Measurements from ENCODE around the gene CCNL2.

Gene CCNL2

GRCh38 chr1:1361233-1361981, 37.7 kb downstream of the CCNL2 start:
- no peak for DNase-seq (ENCODE audit: low spot score)
- H3K27me3 ChIP-seq (ENCODE audit: insufficient read depth, poor library complexity, severe bottlenecking), result no peaks in the 10 kb centered on the region
- peaks cover 13% of the 10 kb centered on the region for H3K4me1 ChIP-seq (ENCODE audit: insufficient read depth, poor library complexity, severe bottlenecking)
- H3K9me3 ChIP-seq (ENCODE audit: severe bottlenecking), result no peaks in the 10 kb centered on the region
- no peak for TF ChIP-seq CTCF (IDR thresholded peaks at IDR 0.05; ENCODE audit: poor library complexity, severe bottlenecking)
- ATAC-seq (ENCODE audit: low read depth), result no peak
- no peak overlapping the region for H3K27ac ChIP-seq (ENCODE audit: poor library complexity, severe bottlenecking)
- no peaks in the 10 kb centered on the region for H3K36me3 ChIP-seq (ENCODE audit: low read depth)
- no peak overlapping the region for H3K4me3 ChIP-seq (ENCODE audit: severe bottlenecking)

GRCh38 chr1:1360506-1361169, 38.5 kb downstream of the CCNL2 start:
- peaks cover 13% of the 10 kb centered on the region for H3K4me1 ChIP-seq (ENCODE audit: insufficient read depth, poor library complexity, severe bottlenecking)
- no peak for TF ChIP-seq CTCF (IDR thresholded peaks at IDR 0.05; ENCODE audit: poor library complexity, severe bottlenecking)
- H3K27me3 ChIP-seq (ENCODE audit: insufficient read depth, poor library complexity, severe bottlenecking), result no peaks in the 10 kb centered on the region
- ATAC-seq (ENCODE audit: low read depth), result peak; percentile 73
- peak; percentile 76 for DNase-seq (ENCODE audit: low spot score)
- H3K36me3 ChIP-seq (ENCODE audit: low read depth), result no peaks in the 10 kb centered on the region
- H3K27ac ChIP-seq (ENCODE audit: poor library complexity, severe bottlenecking), result peak overlapping the region; percentile 34
- H3K9me3 ChIP-seq (ENCODE audit: severe bottlenecking), result no peaks in the 10 kb centered on the region
- no peak overlapping the region for H3K4me3 ChIP-seq (ENCODE audit: severe bottlenecking)

GRCh38 chr1:1359664-1360468, 39.3 kb downstream of the CCNL2 start:
- H3K4me3 ChIP-seq (ENCODE audit: severe bottlenecking), result no peak overlapping the region
- no peak; the same call in 2 of the 3 replicates for ATAC-seq (ENCODE audit: low read depth)

GRCh38 chr1:1359308-1359663, 39.8 kb downstream of the CCNL2 start:
- ATAC-seq (ENCODE audit: low read depth) (no peak), DNase-seq (ENCODE audit: low spot score) (peak; percentile 60)
- Histone ChIP-seq H3K4me1 (ENCODE audit: insufficient read depth, poor library complexity, severe bottlenecking) (peaks cover 13% of the 10 kb centered on the region), H3K4me3 (ENCODE audit: severe bottlenecking) (no peak overlapping the region), H3K27ac (ENCODE audit: poor library complexity, severe bottlenecking) (no peak overlapping the region), H3K36me3 (ENCODE audit: low read depth) (no peaks in the 10 kb centered on the region), H3K27me3 (ENCODE audit: insufficient read depth, poor library complexity, severe bottlenecking) (no peaks in the 10 kb centered on the region), H3K9me3 (ENCODE audit: severe bottlenecking) (no peaks in the 10 kb centered on the region)
- TF ChIP-seq CTCF (IDR thresholded peaks at IDR 0.05; ENCODE audit: poor library complexity, severe bottlenecking), result no peak

More at GRCh38 chr1:1359664-1360468, 39.3 kb downstream of the CCNL2 start:
- peak overlapping the region; percentile 34 for H3K27ac ChIP-seq (ENCODE audit: poor library complexity, severe bottlenecking)
- no peaks in the 10 kb centered on the region for H3K9me3 ChIP-seq (ENCODE audit: severe bottlenecking)
- DNase-seq (ENCODE audit: low spot score), result no peak
- H3K27me3 ChIP-seq (ENCODE audit: insufficient read depth, poor library complexity, severe bottlenecking), result no peaks in the 10 kb centered on the region
- TF ChIP-seq CTCF (IDR thresholded peaks at IDR 0.05; ENCODE audit: poor library complexity, severe bottlenecking), result no peak
- H3K36me3 ChIP-seq (ENCODE audit: low read depth), result no peaks in the 10 kb centered on the region
- H3K4me1 ChIP-seq (ENCODE audit: insufficient read depth, poor library complexity, severe bottlenecking), result peaks cover 13% of the 10 kb centered on the region

Measured in RWPE2 (cell line).